Measurements from ENCODE around the gene METTL25B.
A peak's percentile ranks its signal among the peaks of the same experiment; 100 is the strongest.

Gene METTL25B

DNA sequence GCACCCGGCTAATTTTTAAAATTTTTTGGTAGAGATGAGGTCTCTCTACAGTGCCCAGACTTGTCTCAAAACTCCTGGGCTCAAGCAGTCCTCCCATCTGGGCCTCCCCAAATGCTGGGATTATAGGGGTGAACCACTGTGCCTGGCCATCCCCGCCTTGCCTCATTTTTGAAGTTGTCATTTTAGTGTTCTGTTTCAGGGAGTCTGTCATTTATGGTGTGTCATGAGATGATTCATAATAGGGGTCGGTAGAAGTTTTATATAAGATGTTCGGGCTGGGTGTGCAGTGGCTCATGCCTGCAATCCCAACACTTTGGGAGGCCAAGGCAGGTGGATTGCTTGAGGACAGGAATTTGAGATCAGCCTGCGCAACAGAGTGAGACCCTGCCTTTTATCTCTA lies 47.5 kb downstream of the METTL25B start:
- H3K9me3 Mint-ChIP-seq = no peaks in the 10 kb centered on the region
- no peaks in the 10 kb centered on the region for H3K27me3 Mint-ChIP-seq
- peaks cover 37% of the 10 kb centered on the region for H3K36me3 Mint-ChIP-seq (ENCODE audit: low read depth)
- H3K4me1 Mint-ChIP-seq = peaks cover 55% of the 10 kb centered on the region
- DNase-seq = no peak
- peak overlapping the region; percentile 17 for H3K27ac Mint-ChIP-seq
- ATAC-seq = peak; percentile 75
- no peak overlapping the region for H3K4me3 Mint-ChIP-seq

DNA sequence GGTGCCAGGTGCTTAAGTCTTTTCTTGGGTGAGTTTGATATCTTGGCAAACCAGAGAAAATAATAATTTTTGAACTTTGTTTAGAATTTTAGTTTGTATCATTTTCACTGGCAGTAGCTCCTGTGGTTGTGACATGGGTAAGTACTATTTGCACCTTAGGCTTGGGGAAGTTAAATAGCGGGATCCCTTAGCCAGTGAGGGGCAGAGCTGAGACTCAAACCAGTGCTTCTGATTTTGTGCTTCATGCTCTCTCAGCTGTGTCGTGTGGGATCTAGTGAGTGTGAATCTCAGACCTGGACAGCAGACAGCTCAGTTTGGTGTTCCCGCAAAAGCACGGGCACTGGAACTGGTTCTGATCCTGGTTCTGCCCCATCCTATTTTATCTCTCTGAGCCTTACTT lies 48.7 kb downstream of the METTL25B start:
- DNase-seq (no peak), ATAC-seq (no peak)
- Mint-ChIP-seq H3K36me3 (ENCODE audit: low read depth) (peaks cover 37% of the 10 kb centered on the region), H3K27me3 (no peaks in the 10 kb centered on the region), H3K9me3 (no peaks in the 10 kb centered on the region), H3K4me3 (no peak overlapping the region), H3K4me1 (peaks cover 57% of the 10 kb centered on the region), H3K27ac (no peak overlapping the region)

DNA sequence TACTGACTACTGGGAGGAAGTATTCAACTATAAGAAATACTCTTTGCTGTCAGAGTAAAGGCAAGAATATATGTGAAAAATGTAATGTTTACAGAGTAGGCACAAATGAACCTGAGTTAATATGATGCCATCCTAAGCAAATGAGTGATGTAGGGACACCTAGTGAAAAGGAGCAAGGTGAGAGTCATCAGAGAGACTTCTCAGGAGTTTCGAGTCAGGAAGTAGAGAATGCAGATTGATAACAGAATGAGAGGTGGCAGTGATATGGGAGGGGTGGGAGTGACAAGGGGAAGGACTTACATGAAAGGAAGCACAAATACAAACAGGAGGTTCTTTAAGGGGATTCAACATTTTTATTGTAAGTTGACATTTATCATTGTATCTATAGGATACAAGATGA lies 49.3 kb downstream of the METTL25B start:
- peaks cover 51% of the 10 kb centered on the region for H3K4me1 Mint-ChIP-seq
- no peak for DNase-seq
- H3K27me3 Mint-ChIP-seq = no peaks in the 10 kb centered on the region
- H3K36me3 Mint-ChIP-seq (ENCODE audit: low read depth) = peaks cover 38% of the 10 kb centered on the region
- no peak overlapping the region for H3K4me3 Mint-ChIP-seq
- no peak for ATAC-seq
- no peak overlapping the region for H3K27ac Mint-ChIP-seq
- H3K9me3 Mint-ChIP-seq = no peaks in the 10 kb centered on the region

DNA sequence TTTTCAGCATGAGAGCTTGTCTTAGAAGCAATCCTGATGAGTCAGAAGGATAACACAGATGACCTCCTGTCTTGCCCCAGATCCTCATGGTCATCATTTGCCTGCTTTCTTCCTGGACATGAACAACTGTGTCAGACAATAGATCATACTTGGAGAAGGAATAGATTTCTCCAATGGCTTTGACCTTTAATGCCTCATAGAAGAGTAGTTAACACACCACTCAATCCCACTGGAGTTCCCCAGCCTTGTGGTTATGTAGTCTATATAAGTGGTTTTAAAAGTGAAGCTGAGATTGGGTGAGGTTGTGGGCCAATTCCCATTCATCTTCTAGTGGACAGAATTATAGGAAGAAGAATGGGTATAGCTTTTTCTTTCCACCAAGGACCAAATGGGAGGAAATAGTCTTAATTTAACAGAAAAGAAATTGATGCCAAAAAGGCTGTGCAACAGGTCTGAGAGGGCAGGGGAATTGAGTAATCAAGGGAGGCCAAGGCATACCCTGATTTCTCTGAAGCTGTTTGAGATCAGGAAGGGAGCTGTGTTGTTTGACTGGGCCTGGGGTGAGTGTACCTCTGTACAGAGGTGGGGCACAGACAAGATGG lies 53.4 kb downstream of the METTL25B start:
- Mint-ChIP-seq H3K4me3 (no peak overlapping the region), H3K4me1 (peaks cover 23% of the 10 kb centered on the region), H3K36me3 (ENCODE audit: low read depth) (peaks cover 35% of the 10 kb centered on the region), H3K27ac (no peak overlapping the region), H3K9me3 (no peaks in the 10 kb centered on the region), H3K27me3 (no peaks in the 10 kb centered on the region)
- ATAC-seq (no peak), DNase-seq (no peak)

DNA sequence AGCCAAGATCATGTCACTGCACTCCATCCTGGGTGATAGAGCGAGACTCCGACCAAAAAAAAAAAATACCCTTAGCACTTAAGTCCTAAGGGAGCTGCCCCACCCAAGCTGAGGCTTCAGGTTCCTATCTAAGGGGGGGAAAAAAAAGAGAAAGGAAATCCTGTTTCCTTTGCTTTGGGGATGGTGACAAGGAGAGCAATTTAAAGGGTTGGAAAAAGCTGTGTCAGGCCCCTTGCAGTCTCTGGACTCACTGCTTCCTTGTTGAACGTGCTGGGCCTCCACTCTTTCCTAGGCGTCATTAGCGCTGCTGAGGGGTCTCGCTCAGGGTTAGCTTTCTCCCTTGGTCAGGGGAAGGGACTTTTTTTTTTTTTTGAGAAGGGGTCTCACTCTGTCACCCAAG lies 57.2 kb downstream of the METTL25B start:
- no peaks in the 10 kb centered on the region for H3K9me3 Mint-ChIP-seq
- peaks cover 51% of the 10 kb centered on the region for H3K36me3 Mint-ChIP-seq (ENCODE audit: low read depth)

More for the DNA sequence above, 57.2 kb downstream of the METTL25B start:
- no peak overlapping the region for H3K4me3 Mint-ChIP-seq
- H3K27ac Mint-ChIP-seq = no peak overlapping the region
- peaks cover 14% of the 10 kb centered on the region for H3K4me1 Mint-ChIP-seq
- no peak for ATAC-seq
- no peak for DNase-seq
- no peaks in the 10 kb centered on the region for H3K27me3 Mint-ChIP-seq
